SK-MEL-5 (cell line): ENCODE data around the gene GPC3. TPM values are rescaled to one million over a fixed set of nuclear protein-coding genes. Genes with fewer than 3 reads are reported as not detected.
A peak's percentile ranks its signal among the peaks of the same experiment; 100 is the strongest.

Experiments
- DNase-seq: peaks from one replicate; pipeline ENCODE4 v3.0.0-alpha.2; 2016; ENCODE audit warnings: low read depth, low spot score
- in situ Hi-C: cut with HindIII; loops from 2 replicates; pipeline ENCODE4 v1.10.0; 2016; ENCODE audit warnings: low sequenced_read_pairs, high pct_unique_total_duplicates, low pct_unique_long_range_greater_than_20kb
- total RNA-seq: library from RNA; depleted of rRNA; stranded (reverse); fragments of >200 nt; shearing (Covaris generic); gene quantifications from 2 replicates; pipeline ENCODE4 v1.2.3, GENCODE V29; 2014

GPC3 gene
- total RNA-seq, 1 experiment from 2014 or later: 0.16 TPM

- DNase-seq: no peak
- in situ Hi-C loops: no loop called here
Observed at GRCh38 chrX:133951098-133951497, 34.3 kb downstream of the GPC3 start.

DNA sequence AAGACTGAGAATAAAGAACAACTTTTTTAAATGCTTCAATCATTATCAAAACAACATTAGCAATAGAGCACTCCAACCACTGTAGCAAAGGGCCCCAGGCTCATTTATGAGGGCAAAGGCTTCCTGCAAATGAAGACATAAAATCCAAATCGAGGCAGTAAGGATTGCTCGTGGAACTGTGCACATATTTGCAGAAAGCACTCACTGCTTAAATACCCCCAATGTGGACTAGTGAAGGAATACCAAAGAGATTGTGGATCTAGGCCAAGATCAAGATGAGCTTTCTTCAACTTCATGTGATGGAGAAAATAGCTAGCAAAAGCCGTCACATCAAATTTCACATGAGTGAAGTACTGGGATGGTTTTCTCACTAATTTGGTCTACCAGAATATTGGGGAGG lies 35.2 kb downstream of the GPC3 start:
- DNase-seq: no peak
- in situ Hi-C loops: no loop called here

GRCh38 chrX:133948895-133949294 lies 36.5 kb downstream of the GPC3 start:
- no peak for DNase-seq
- in situ Hi-C loops: no loop called here

DNA sequence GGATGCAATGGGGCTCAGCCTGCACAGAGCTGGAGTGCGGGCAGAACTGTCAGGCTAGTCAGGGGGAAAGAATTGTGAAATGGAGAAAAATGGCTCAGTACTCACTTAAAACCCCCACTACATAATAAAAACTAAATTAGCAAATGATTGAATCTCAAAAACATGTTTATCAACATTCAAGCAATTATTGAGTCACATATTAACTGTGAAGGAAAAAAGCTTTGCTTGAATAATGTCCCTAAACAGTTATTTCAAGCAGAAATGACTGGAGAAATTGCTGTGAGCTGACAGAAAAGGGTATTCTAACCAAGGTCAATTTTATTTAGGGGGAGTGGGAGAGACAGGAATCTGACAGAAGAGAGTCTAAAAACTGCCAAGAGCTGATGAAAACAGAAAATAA lies 37.4 kb downstream of the GPC3 start:
- no peak for DNase-seq
- in situ Hi-C loops: no loop called here

GRCh38 chrX:133947022-133947421 lies 38.4 kb downstream of the GPC3 start:
- no peak for DNase-seq
- in situ Hi-C loops: no loop called here

DNA sequence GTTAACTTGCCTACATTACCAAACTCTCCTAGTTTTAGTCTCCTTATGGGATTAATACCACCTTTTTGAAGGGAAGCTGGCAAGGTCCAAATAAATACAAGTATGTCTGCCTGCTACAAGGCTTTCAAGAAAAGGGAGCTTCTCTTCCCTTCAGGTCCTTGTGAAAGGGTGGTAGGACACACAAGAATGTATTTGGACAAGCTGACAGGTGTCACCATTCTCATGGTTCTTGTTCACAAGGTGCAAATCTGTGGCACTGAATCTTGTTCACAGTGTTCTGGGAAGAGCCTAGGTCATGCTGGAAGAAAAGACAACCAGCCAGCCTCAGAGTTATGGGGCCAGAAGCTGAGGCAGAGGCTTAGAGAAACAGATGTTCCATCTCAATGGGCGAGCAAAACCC lies 41.9 kb downstream of the GPC3 start:
- in situ Hi-C loops: no loop called here
- no peak for DNase-seq

- in situ Hi-C loops: no loop called here
- no peak for DNase-seq
Observed at GRCh38 chrX:133939655-133940302, 45.6 kb downstream of the GPC3 start.

GRCh38 chrX:133938530-133938929 lies 46.9 kb downstream of the GPC3 start:
- DNase-seq: no peak
- in situ Hi-C loops: no loop called here

DNA sequence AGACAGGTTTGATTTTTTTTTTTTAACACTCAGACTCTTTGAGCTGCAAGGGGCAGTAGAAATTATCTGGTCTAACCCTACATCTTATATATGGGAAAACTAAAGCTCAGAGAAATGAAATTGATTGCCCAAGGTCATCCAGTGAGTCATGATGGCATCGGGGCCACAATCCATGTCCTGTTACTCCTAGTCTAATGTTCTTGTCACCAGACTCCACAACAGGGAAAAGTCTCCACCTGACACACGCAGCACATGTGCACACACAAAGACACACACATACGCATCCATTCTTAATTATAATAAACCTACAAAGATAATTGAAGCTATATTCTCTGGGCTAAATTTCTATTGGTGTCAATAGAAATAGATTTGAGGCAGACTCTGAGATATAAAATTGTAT lies 48.4 kb downstream of the GPC3 start:
- no peak for DNase-seq
- in situ Hi-C loops: no loop called here

GRCh38 chrX:133935076-133935475 lies 50.3 kb downstream of the GPC3 start:
- DNase-seq: no peak
- in situ Hi-C loops: no loop called here

- no peak for DNase-seq
- in situ Hi-C loops: no loop called here
Observed at GRCh38 chrX:133933316-133933715, 52.1 kb downstream of the GPC3 start.

DNA sequence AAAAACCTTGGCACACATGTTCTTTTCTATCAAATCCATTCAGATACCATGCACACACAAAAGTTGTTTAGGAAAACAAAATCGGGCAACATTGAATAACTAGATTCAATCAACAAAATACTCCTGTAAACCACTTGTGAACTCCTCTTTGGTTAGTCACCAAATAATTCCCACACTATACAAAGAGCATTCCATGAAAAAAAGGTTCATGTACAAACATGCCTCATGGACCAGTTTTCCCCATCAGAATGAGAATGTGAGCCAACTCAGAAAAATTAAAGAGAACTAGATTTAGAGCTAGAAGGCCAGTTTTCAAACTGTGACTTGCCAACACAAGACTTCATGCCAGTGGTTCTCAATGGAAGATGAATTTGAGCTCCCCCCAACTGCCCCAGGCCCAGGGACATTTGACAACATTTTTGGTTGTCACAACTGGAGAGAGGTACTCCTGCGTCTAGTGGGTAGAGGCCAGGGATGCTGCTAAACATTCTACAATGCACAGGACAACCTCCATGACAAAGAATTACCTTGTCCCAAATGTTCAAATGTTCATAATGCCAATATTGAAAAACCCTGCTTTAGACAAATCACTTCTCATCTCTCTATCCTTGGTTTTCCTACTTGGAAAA lies 55.4 kb downstream of the GPC3 start:
- DNase-seq: no peak
- in situ Hi-C loops: no loop called here

- in situ Hi-C loops: no loop called here
- no peak for DNase-seq
Observed at GRCh38 chrX:133928365-133928764, 57.0 kb downstream of the GPC3 start.

- in situ Hi-C loops: no loop called here
- DNase-seq: peak; percentile 29
Observed at GRCh38 chrX:133926809-133927208, 58.6 kb downstream of the GPC3 start.

- in situ Hi-C loops: no loop called here
- no peak for DNase-seq
Observed at GRCh38 chrX:133926099-133926498, 59.3 kb downstream of the GPC3 start.

GRCh38 chrX:133924548-133924947 lies 60.8 kb downstream of the GPC3 start:
- no peak for DNase-seq
- in situ Hi-C loops: no loop called here

DNA sequence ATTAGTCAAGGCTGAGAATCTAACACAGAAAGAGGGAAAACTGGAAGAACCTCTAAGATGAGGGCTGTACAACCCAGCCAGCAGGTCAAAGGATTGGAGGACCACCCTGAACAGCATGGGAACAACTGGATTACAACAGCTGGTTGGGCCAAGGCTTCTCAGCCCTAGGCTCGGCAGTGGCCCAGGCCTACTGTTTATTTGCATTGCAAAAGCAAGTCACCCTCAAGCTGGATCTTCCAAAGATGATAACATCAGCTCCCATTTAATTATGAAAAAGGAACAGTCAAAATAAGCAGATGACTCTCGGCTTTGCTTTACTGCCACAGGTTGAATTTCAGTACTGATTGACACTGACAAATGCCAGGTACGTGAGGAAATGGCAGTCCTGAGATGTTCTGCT lies 61.8 kb downstream of the GPC3 start:
- no peak for DNase-seq
- in situ Hi-C loops: no loop called here

GRCh38 chrX:133923113-133923512 lies 62.3 kb downstream of the GPC3 start:
- in situ Hi-C loops: no loop called here
- DNase-seq: no peak

DNA sequence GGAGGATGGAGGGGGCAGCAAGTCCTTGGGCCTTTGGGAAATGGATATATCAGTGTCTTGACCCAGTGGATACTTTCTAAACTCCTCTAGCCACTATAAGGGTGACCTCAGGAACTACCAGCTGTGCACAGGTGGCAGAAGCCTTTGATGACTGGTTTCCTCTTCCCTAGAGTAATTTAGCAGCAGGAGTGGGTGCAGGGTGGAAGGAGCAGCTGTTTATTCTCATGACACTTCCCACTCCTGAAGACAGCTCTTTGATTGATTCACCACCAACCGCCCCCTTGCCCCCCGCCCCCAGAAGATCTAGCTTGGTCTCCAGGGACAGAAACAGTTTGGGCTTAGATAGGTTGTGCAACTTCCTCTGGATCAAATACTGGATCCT lies 63.0 kb downstream of the GPC3 start:
- in situ Hi-C loops: no loop called here
- DNase-seq: no peak
